ENCODE results near the gene DPH7.
A peak's percentile ranks its signal among the peaks of the same experiment; 100 is the strongest.
"Not testable (repeated sequence)": the region's sequence is repeated elsewhere in the genome, so short reads cannot be mapped to it uniquely, and the experiment has no call there.

Gene DPH7

GRCh38 chr9:137578518-137579258 is at the start of gene DPH7:
Gene DPH7, minus strand, starts transcription at chr9:137578925. Its CDS starts 148 bp downstream, at chr9:137578777.
- H3K27ac ChIP-seq (ENCODE audit: low read length), result peak within 1 kb of the TSS; percentile 10
- peak within 1 kb of the TSS; percentile 68 for H3K9ac ChIP-seq (ENCODE audit: low read length)
- H3K9me3 ChIP-seq (ENCODE audit: control insufficient read depth, low read depth, low read length), result no peaks in the 10 kb centered on the region
- H3K4me1 ChIP-seq (ENCODE audit: control insufficient read depth, low read depth, low read length), result peaks cover 6% of the 10 kb centered on the region
- peaks cover 33% of the 10 kb centered on the region for H3K36me3 ChIP-seq (ENCODE audit: control insufficient read depth, low read depth, low read length)
- H3K4me3 ChIP-seq (ENCODE audit: low read length), result peak within 1 kb of the TSS; percentile 83
- H3K27me3 ChIP-seq (ENCODE audit: control insufficient read depth, insufficient read depth, low read length), result no peaks in the 10 kb centered on the region

- H3K9me3 ChIP-seq (ENCODE audit: control insufficient read depth, low read depth, low read length); H3K27me3 ChIP-seq (ENCODE audit: control insufficient read depth, insufficient read depth, low read length); H3K36me3 ChIP-seq (ENCODE audit: control insufficient read depth, low read depth, low read length); H3K4me1 ChIP-seq (ENCODE audit: control insufficient read depth, low read depth, low read length); H3K9ac ChIP-seq (ENCODE audit: low read length); H3K27ac ChIP-seq (ENCODE audit: low read length); H3K4me3 ChIP-seq (ENCODE audit: low read length): not testable (repeated sequence)
Measured at GRCh38 chr9:137627406-137627805, 48.7 kb upstream of the DPH7 start.

GRCh38 chr9:137626464-137626863 is 47.7 kb upstream of the DPH7 start:
- Histone ChIP-seq H3K27me3 (ENCODE audit: control insufficient read depth, insufficient read depth, low read length) (no peaks in the 10 kb centered on the region), H3K36me3 (ENCODE audit: control insufficient read depth, low read depth, low read length) (no peaks in the 10 kb centered on the region), H3K9me3 (ENCODE audit: control insufficient read depth, low read depth, low read length) (no peaks in the 10 kb centered on the region), H3K4me1 (ENCODE audit: control insufficient read depth, low read depth, low read length) (peaks cover 5% of the 10 kb centered on the region), H3K4me3 (ENCODE audit: low read length) (no peak overlapping the region), H3K27ac (ENCODE audit: low read length) (no peak overlapping the region), H3K9ac (ENCODE audit: low read length) (no peak overlapping the region)

- not testable (repeated sequence) for H3K9ac ChIP-seq (ENCODE audit: low read length); H3K27me3 ChIP-seq (ENCODE audit: control insufficient read depth, insufficient read depth, low read length); H3K4me3 ChIP-seq (ENCODE audit: low read length); H3K9me3 ChIP-seq (ENCODE audit: control insufficient read depth, low read depth, low read length); H3K27ac ChIP-seq (ENCODE audit: low read length); H3K36me3 ChIP-seq (ENCODE audit: control insufficient read depth, low read depth, low read length)
- peaks cover 16% of the 10 kb centered on the region for H3K4me1 ChIP-seq (ENCODE audit: control insufficient read depth, low read depth, low read length)
Measured at GRCh38 chr9:137622211-137622610, 43.5 kb upstream of the DPH7 start.

- Histone ChIP-seq H3K36me3 (ENCODE audit: control insufficient read depth, low read depth, low read length) (peaks cover 6% of the 10 kb centered on the region), H3K27ac (ENCODE audit: low read length) (no peak overlapping the region), H3K4me1 (ENCODE audit: control insufficient read depth, low read depth, low read length) (peaks cover 16% of the 10 kb centered on the region), H3K27me3 (ENCODE audit: control insufficient read depth, insufficient read depth, low read length) (no peaks in the 10 kb centered on the region), H3K4me3 (ENCODE audit: low read length) (no peak overlapping the region), H3K9ac (ENCODE audit: low read length) (no peak overlapping the region), H3K9me3 (ENCODE audit: control insufficient read depth, low read depth, low read length) (no peaks in the 10 kb centered on the region)
Measured at GRCh38 chr9:137621131-137621757, 42.5 kb upstream of the DPH7 start.

- Histone ChIP-seq H3K27me3 (ENCODE audit: control insufficient read depth, insufficient read depth, low read length) (no peaks in the 10 kb centered on the region), H3K9ac (ENCODE audit: low read length) (no peak overlapping the region), H3K27ac (ENCODE audit: low read length) (no peak overlapping the region), H3K4me3 (ENCODE audit: low read length) (no peak overlapping the region), H3K9me3 (ENCODE audit: control insufficient read depth, low read depth, low read length) (no peaks in the 10 kb centered on the region), H3K36me3 (ENCODE audit: control insufficient read depth, low read depth, low read length) (peaks cover 9% of the 10 kb centered on the region), H3K4me1 (ENCODE audit: control insufficient read depth, low read depth, low read length) (peaks cover 16% of the 10 kb centered on the region)
Measured at GRCh38 chr9:137620581-137620980, 41.9 kb upstream of the DPH7 start.

GRCh38 chr9:137620048-137620405 is 41.3 kb upstream of the DPH7 start:
- Histone ChIP-seq H3K4me3 (ENCODE audit: low read length) (peak overlapping the region; percentile 97), H3K27me3 (ENCODE audit: control insufficient read depth, insufficient read depth, low read length) (no peaks in the 10 kb centered on the region), H3K9me3 (ENCODE audit: control insufficient read depth, low read depth, low read length) (no peaks in the 10 kb centered on the region), H3K36me3 (ENCODE audit: control insufficient read depth, low read depth, low read length) (peaks cover 12% of the 10 kb centered on the region), H3K27ac (ENCODE audit: low read length) (no peak overlapping the region), H3K4me1 (ENCODE audit: control insufficient read depth, low read depth, low read length) (peaks cover 12% of the 10 kb centered on the region), H3K9ac (ENCODE audit: low read length) (peak overlapping the region; percentile 86)

GRCh38 chr9:137619240-137620047 is 40.7 kb upstream of the DPH7 start:
- Histone ChIP-seq H3K4me3 (ENCODE audit: low read length) (peak overlapping the region; percentile 97), H3K27ac (ENCODE audit: low read length) (peak overlapping the region; percentile 76), H3K4me1 (ENCODE audit: control insufficient read depth, low read depth, low read length) (peaks cover 11% of the 10 kb centered on the region), H3K27me3 (ENCODE audit: control insufficient read depth, insufficient read depth, low read length) (no peaks in the 10 kb centered on the region), H3K9me3 (ENCODE audit: control insufficient read depth, low read depth, low read length) (no peaks in the 10 kb centered on the region), H3K9ac (ENCODE audit: low read length) (peak overlapping the region; percentile 86), H3K36me3 (ENCODE audit: control insufficient read depth, low read depth, low read length) (peaks cover 12% of the 10 kb centered on the region)

GRCh38 chr9:137618105-137619067 is 39.7 kb upstream of the DPH7 start, which contains the start of gene EHMT1:
Gene EHMT1, plus strand, starts transcription at chr9:137619005. Its CDS starts 24 bp downstream, at chr9:137619029.
- H3K9me3 ChIP-seq (ENCODE audit: control insufficient read depth, low read depth, low read length), result no peaks in the 10 kb centered on the region
- peaks cover 19% of the 10 kb centered on the region for H3K36me3 ChIP-seq (ENCODE audit: control insufficient read depth, low read depth, low read length)
- H3K4me3 ChIP-seq (ENCODE audit: low read length), result peak within 1 kb of the TSS; percentile 97

GRCh38 chr9:137615387-137615871 is 36.7 kb upstream of the DPH7 start:
- no peaks in the 10 kb centered on the region for H3K27me3 ChIP-seq (ENCODE audit: control insufficient read depth, insufficient read depth, low read length)
- peaks cover 19% of the 10 kb centered on the region for H3K36me3 ChIP-seq (ENCODE audit: control insufficient read depth, low read depth, low read length)
- H3K27ac ChIP-seq (ENCODE audit: low read length), result no peak overlapping the region
- no peaks in the 10 kb centered on the region for H3K9me3 ChIP-seq (ENCODE audit: control insufficient read depth, low read depth, low read length)
- peaks cover 7% of the 10 kb centered on the region for H3K4me1 ChIP-seq (ENCODE audit: control insufficient read depth, low read depth, low read length)
- no peak overlapping the region for H3K9ac ChIP-seq (ENCODE audit: low read length)
- H3K4me3 ChIP-seq (ENCODE audit: low read length), result no peak overlapping the region

More at GRCh38 chr9:137618105-137619067, 39.7 kb upstream of the DPH7 start, which contains the start of gene EHMT1:
- H3K27me3 ChIP-seq (ENCODE audit: control insufficient read depth, insufficient read depth, low read length), result no peaks in the 10 kb centered on the region
- peaks cover 11% of the 10 kb centered on the region for H3K4me1 ChIP-seq (ENCODE audit: control insufficient read depth, low read depth, low read length)
- peak within 1 kb of the TSS; percentile 76 for H3K27ac ChIP-seq (ENCODE audit: low read length)
- H3K9ac ChIP-seq (ENCODE audit: low read length), result peak within 1 kb of the TSS; percentile 92

Data from iPS-18a (cell line).